Measurements from ENCODE around the gene IFNA7.
"Not testable (repeated sequence)": the region's sequence is repeated elsewhere in the genome, so short reads cannot be mapped to it uniquely, and the experiment has no call there.

DNA sequence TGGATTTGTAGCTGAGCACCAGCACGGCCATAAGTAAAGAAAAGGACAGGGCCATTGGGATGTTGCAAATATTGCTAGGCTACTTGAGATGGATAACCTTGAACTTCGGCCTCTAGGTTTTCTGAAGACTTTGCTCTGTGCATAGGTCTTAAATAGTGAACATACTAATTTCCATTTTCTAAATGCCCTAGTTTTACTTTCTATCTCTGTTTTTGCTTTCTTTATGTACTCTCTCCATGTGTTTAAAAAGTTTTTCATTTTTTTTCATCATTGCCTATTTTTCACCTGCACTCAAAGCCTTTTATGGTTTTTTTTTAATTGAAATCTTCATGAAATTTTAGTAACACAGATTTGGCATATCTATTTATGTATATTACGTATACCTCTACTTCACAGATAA is 5.0 kb upstream of the IFNA7 start, which contains the start of gene IFNA10:
- TF ChIP-seq, protein P1, sequence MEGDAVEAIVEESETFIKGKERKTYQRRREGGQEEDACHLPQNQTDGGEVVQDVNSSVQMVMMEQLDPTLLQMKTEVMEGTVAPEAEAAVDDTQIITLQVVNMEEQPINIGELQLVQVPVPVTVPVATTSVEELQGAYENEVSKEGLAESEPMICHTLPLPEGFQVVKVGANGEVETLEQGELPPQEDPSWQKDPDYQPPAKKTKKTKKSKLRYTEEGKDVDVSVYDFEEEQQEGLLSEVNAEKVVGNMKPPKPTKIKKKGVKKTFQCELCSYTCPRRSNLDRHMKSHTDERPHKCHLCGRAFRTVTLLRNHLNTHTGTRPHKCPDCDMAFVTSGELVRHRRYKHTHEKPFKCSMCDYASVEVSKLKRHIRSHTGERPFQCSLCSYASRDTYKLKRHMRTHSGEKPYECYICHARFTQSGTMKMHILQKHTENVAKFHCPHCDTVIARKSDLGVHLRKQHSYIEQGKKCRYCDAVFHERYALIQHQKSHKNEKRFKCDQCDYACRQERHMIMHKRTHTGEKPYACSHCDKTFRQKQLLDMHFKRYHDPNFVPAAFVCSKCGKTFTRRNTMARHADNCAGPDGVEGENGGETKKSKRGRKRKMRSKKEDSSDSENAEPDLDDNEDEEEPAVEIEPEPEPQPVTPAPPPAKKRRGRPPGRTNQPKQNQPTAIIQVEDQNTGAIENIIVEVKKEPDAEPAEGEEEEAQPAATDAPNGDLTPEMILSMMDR (IDR thresholded peaks at IDR 0.05), result not testable (repeated sequence)
- not testable (repeated sequence) for TF ChIP-seq ZFX (IDR thresholded peaks at IDR 0.05; ENCODE audit: borderline replicate concordance)

All from 22Rv1 (cell line).